Measurements from ENCODE around the gene NYNRIN.

The NYNRIN gene

DNA sequence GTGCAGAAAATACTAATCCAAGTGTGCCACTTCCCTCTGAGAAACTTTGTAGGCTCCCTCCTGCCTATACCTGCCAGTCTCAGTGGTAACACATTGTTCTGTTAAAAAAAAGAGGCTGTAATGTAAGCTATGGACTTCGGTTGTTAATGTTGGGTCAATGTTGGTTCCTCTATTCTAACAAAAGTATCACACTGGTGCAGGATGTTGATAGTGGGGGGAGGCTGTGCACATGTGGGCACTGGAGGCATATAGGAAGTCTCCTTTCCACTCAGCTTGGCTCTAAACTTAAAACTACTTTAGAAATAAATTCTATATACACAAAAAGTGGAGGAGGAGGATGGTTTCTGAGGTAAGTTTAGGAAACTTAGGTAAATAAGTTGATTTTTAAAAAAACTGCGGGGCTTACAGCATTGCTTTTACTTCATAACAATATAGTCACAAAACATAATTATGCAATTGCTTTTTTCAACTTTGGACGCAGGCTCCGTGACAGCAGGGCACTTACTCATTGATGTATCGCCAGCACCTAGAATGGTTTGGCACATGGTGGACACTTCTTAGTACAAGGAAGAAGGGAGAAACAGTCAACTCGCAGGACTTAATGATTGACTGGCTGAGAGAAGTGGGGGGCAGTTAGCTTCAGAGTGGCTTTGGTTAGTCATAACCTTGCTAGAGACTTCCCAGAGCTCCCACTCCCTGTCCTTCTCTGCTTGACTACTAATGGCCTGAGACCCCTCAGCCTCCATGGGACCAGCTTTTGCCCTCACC is 7.9 kb upstream of the NYNRIN start:
- no peak for DNase-seq (ENCODE audit: low read depth in 3 of 3, low spot score in 1 of 3)

DNA sequence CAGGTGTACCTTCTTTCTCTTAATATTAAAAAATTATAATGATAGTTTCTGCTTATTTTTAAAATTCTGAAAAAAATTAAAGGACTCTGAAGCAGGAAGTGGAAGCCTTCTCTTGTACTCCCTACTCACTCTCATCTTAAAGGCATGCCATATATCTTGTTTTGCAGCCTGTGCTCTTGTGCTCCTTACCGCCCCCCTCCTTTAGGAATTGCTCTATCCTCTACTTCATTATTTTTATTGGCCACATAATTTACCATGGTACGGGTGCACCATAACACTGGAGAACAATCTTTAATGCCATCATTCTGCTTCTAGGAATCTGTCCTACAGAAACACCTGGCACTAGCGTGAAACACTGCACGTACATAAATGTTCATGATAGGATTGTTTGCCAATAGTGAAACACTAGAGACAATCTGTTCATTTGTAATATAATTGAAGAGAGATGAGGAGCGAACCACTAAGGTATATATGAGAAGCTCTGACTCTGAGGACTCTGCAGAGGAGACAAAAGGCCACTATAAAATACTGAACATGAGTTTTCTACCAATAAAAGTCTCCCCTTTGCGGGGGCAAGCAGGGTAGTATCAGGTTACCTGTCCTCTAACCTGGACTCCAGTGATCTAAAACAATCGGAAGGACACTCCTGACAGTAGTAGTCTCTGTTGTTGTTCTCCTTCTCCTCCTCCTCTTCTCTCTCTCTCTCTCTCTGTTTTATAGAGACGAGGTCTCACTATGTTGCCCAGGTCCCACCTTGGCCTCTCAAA is 6.3 kb upstream of the NYNRIN start:
- no peak for DNase-seq (ENCODE audit: low read depth in 3 of 3, low spot score in 1 of 3)

DNA sequence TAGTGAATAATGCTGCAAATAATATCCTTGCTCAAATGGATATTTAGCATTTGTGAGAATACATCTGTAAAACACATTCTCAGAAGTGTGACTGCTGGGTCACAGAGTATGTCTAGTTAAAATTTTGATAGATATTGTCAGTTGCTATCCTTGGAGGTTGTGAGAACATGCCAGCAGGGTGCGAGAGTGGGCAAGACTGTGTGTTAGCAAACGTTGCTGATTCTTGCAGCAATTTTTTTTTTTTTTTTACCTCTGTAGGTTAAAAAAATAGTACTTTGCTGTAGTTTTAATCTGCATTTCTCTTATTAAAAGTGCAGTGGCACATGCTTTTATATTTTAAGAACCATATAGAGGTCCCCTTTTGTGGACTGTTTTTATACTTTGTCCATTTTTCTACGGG is 4.5 kb upstream of the NYNRIN start:
- no peak for DNase-seq (ENCODE audit: low read depth in 3 of 3, low spot score in 1 of 3)

DNA sequence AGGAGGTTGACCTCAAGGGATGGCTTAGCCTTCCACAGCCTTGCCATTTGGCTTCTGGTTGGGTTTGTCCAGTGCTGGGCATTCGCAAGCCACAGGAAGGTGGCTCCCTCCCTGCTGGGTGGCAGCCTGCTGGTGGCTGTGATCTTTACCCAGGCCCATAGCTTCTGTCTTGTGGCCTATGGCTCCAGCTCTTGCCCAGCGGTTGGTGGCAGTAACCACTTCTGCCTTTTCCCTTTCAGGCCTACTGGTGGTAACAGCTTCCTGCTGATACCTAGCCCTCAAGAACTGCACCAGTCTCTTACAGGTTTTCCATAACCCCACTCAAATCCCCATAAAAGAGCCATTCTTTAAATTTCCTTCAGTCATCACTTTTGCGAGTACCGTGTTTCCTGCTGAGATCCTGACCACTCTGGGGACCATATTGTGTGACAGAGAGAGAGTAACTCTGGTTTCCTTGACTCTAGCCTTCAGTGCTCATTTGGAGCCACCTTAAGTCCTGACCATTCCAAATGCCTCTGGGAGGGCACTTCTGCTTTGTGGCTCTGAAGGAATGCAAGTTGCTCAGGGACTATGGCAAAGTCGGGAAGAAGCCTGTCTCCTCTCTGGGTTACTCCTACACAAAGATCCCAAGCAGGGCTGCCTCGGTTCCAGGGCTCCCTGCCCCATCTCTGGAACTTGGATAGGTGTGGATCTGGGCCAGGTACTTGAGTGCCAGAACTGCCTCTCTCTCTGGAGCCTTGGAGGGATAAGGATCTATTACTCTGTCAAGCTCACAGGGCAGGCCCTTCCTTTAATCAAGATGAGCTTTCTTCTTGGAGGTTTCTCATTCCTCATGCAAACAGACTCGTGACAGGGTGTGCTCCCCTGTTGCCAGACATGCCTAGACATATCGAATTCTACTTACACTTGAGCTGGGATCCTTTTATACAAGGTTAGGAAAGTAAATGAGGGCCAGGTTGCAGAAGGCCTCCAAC is 2.9 kb upstream of the NYNRIN start:
- no peak for DNase-seq (ENCODE audit: low read depth in 3 of 3, low spot score in 1 of 3)

DNA sequence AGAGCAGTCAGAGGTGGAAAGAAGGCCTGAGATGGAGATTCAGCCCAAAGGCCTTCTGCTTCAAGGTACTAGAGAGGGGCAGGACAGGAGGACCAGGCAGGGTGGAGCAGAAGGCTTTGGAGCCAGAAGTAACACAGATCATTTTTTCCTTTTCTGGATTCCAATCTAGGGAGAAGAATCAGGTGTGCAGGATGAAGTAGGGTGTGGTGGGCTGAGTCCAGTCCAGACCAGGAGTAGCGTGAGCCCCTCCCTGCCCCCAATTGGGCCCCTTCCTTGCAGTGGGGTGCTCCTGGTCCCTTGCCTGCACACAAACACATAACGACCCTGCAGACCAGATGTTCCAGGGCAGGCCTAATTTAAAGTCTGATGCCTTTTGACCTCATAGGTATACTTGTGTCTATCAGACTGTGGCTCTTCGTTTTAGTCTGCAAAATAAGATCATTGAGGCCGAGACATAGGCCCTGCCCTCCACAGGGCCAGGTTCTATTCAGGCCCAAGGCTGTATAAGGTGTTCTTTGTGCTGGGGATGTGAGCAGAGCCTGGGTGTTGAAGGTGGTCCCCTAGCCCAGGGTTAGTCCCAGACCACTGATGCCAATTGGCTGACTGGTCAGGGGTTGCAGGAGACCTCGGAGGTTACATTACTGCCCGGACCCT is 1.0 kb upstream of the NYNRIN start:
- no peak for DNase-seq (ENCODE audit: low read depth in 3 of 3, low spot score in 1 of 3)

DNA sequence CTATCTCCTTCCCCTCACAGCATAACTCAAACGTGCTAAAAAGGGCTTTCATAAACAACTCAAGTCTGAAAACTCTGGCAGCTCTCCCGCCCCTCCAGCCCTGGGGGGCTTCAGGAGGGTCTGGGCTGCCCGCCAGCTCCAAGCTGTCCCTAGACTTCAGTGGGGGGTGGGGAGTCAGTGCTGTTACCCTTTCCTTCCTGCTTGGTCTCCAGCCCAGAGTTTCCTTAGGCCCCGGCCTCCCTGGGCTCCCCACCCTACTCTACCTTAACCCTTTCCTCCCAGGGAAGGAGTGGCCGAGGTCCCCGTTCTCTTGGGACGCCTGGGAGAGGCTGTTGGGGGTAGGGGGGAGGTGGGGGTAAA is 530 bp upstream of the NYNRIN start:
- no peak for DNase-seq (ENCODE audit: low read depth in 3 of 3, low spot score in 1 of 3)

DNA sequence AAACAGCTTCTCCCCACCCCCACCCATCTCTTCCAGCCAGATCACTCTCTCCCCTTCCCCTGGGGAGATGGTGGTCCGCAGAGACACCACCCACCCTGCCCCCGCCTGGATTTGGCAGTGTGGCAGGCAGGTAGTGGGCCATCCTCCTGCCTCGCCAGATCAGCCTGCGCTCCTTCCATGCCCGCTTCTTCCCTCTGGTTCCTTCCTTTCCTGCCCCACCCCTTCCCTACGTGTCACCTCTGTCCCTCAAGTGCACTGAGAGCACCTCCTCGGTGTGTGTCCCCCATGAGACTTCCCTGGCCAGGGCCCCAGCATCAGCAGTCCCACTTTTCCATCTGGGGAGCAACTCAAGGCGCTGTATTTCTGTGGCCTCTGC is 632 bp downstream of the NYNRIN start:
- DNase-seq (ENCODE audit: low read depth in 3 of 3, low spot score in 1 of 3), result no peak

DNA sequence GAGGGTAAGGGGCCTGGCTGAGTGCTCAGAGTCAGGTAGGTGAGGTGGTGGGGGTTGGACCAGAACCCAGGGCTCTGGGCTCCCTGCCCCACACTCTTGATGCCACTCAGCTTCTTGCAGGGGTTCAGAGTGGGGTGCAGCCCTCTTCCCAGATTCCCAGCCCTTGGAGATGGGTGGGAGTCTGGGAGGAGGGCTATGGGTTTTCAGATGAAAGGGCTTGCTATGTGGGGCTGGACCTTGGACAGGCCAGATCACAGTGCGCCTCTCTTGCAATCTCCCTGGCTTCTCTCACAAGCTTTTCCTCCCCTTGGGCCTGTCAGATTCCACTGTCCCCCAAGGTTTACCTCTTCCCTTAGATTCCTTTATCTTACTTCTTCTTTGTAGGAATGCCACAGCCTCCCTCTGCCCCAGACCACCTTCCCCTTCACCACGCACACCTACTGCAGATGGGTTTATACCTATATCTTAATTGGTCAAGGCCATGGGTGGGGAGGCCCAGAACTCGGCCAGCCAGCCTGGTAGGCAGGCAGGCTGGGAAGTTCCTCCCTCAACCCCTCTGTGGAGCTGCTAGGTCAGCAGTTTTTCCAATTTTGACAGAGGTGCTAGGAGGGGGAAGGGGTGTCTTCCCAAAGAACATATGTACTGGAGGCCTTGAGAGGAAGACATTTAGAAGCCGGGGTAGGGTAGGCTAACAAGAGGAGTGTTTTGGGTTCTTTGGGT is 1.4 kb downstream of the NYNRIN start:
- DNase-seq (ENCODE audit: low read depth in 3 of 3, low spot score in 1 of 3), result no peak

DNA sequence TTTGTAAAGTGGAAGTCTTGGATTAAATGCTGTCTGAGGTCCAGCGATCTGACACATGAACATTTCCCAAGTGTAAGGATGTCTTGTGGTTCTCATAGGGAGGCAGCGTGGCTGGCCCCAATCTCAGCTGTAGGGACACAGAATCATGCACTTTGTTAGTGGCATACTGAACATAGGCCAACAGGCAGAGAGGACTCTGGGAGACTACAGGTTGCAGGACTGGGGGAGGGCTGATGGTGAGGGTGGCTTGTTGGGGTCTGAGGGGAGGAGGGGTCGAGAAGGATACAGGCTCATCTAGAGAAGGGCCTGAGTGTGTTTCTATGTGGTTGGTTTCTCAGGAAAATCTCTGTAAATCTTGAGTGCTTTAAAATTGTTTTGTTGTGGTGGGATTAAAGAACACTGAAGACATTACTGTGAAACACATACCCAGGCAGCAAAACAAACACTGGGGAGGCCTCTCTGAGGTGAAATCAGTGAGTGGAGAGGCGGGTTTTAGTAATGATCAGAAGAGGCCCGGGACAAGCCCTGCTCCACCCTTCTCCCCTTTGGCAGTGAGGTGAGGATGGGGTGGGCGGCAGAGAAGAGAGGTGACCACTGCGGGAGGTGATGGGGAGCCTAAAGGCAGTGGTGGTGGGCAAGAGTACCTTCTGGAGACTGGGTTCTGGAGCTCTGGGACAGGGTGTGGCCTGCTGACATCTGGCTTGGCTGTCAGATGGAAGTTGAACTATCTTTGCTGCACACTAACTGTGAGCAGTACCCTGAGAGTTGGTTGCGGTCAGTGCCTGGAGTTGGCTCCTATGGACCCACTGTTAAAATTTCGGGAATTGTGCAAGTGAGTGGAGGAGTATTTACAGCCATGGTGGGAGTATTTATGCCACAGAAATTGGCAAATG is 3.3 kb downstream of the NYNRIN start:
- no peak for DNase-seq (ENCODE audit: low read depth in 3 of 3, low spot score in 1 of 3)

DNA sequence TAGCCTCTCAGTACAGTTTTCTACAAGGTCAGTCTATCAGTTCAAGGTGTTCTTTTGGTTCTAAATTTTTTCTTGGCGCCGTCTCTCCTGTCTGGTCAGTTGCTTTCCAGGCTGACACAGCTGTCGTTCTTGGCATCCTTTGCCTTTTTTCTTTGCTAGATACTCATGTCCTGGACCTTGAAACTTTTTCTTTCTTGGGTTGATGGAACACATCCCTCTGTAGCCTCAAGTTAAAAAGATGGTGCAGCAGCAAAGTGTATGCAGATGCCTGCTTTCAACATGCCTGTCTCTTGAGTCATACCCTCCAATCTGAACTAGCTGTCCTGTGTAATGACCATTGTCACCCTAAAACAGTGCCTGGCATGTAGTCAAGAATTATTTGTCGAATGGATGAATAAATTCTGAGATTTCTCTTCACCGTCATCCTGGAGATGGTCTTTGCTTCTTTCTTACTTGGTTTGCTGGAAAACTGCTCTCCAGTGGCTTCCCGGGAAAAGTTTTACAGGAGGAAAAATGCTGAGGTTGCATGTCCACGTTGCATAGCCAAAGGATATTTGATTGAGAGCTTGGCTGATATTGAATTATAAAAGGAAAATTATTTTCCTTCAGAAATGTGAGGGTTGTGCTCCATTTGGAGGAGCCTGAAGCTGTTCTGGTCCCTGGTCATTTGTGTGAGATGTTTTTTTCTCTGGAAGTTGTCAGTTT is 4.6 kb downstream of the NYNRIN start:
- no peak for DNase-seq (ENCODE audit: low read depth in 3 of 3, low spot score in 1 of 3)

DNA sequence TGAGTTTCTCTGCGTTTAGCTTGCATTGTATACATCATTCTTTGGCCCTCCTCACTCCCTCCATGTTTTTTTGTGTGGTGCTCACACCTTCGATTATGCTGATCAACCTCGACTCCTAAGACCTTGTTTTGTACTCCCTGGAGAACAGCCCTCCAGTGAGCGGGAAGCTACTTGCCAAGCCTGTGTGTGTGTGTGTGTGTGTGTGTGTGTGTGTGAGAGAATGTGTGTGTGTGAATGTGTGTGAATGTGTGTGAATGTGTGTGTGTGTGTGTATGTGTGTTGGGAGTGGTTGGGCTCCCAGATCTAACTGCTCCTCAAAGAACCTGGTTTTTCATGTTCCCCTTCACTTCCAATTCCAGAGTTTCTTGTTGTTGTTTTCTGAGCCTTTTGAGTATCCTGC is 6.0 kb downstream of the NYNRIN start:
- no peak for DNase-seq (ENCODE audit: low read depth in 3 of 3, low spot score in 1 of 3)

DNA sequence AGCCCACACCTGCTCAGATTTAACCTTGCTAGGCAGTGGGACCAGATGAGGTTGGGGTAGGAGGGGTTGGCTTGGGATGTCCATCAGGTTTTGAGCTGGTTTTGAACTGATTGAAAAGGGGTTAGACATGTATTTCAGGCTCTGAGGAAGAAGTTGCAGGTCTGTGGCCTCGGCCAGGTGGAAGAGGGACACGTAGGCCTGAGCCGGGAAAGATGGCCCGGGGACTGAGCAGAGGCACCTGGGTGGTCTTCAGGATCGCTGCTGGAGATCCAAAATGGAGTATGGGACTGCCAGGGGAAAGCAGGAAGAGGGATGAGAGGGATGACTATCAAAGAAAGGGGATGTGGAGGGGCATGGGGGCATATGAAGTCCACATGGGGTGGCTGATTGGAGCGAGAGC is 7.6 kb downstream of the NYNRIN start:
- DNase-seq (ENCODE audit: low read depth in 3 of 3, low spot score in 1 of 3), result no peak

DNA sequence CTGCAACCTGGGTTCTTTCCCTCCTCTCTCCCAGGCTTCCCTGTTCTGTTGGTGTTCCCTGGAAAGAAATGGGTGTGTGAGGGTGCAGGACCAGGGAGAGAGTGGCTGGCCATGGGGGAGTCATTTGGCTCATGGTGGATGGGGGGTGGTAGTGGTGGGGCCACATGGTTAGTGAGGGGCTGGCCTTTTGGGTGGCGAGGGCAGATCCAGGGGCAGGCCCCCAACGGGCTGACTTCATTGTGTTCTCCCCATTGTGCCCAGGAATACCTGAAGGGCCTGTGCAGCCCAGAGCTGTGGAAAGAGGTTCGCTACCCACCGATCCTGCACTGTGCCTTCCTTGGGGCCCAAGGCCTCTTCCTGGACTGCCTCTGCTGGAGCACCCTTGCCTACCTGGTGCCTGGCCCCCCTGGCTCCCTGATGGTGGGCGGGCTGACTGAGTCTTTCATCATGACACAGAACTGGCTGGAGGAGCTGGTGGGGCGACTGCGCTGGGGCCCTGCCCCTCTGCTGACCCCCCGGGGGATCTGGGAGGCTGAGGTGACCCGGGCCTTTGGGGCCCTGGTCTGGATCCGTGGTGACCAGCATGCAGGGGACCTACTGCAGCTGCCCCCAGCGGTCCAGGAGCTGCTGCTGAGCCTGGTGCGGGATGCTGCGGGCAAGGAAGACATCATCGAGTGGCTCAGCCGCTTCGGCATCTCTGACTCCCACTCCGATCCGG is 9.0 kb downstream of the NYNRIN start:
- DNase-seq (ENCODE audit: low read depth in 3 of 3, low spot score in 1 of 3), result no peak

DNA sequence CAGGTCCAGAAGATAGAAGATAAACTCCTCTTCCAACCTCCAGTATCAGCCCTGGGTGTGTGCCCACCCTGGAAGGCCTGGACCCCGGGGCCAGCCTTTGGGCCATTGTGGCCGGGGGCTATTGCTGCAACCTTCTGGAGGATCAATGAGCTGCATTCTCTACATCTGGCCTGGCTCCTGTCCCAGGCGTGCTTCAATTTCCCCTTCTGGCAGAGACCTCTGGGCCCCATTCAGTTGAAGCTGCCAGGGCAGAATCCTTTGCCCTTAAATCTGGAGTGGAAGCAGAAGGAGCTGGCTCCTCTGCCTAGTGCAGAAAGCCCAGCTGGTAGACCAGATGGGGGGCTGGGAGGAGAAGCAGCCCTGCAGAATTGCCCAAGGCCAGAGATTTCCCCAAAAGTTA is 10.0 kb downstream of the NYNRIN start:
- DNase-seq (ENCODE audit: low read depth in 3 of 3, low spot score in 1 of 3), result no peak

DNA sequence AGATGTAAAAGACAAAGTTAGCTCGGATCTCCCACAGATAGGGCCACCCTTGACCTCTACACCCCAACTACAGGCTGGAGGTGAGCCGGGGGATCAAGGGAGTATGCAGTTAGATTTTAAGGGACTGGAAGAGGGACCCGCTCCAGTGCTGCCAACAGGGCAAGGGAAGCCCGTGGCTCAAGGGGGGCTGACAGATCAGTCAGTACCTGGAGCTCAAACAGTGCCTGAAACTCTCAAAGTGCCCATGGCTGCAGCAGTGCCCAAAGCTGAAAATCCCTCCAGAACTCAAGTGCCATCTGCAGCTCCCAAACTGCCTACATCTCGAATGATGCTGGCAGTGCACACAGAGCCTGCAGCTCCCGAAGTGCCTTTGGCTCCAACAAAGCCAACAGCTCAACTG is 10.4 kb downstream of the NYNRIN start:
- no peak for DNase-seq (ENCODE audit: low read depth in 3 of 3, low spot score in 1 of 3)

DNA sequence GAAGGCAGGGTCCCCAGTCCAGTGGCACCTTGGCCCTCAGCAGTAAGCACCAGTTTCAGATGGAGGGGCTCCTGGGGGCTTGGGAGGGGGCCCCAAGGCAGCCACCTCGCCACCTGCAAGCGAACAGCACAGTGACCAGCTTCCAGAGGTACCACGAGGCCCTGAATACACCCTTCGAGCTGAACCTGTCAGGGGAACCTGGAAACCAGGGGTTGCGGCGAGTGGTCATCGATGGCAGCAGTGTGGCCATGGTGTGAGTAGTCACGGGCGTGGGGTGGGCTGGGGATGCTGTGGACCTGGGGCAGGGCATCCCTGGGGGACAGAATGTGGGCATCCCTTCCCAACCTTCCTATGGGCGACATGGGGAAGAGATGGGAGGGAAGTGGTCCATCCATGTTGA is 11.2 kb downstream of the NYNRIN start:
- no peak for DNase-seq (ENCODE audit: low read depth in 3 of 3, low spot score in 1 of 3)

DNA sequence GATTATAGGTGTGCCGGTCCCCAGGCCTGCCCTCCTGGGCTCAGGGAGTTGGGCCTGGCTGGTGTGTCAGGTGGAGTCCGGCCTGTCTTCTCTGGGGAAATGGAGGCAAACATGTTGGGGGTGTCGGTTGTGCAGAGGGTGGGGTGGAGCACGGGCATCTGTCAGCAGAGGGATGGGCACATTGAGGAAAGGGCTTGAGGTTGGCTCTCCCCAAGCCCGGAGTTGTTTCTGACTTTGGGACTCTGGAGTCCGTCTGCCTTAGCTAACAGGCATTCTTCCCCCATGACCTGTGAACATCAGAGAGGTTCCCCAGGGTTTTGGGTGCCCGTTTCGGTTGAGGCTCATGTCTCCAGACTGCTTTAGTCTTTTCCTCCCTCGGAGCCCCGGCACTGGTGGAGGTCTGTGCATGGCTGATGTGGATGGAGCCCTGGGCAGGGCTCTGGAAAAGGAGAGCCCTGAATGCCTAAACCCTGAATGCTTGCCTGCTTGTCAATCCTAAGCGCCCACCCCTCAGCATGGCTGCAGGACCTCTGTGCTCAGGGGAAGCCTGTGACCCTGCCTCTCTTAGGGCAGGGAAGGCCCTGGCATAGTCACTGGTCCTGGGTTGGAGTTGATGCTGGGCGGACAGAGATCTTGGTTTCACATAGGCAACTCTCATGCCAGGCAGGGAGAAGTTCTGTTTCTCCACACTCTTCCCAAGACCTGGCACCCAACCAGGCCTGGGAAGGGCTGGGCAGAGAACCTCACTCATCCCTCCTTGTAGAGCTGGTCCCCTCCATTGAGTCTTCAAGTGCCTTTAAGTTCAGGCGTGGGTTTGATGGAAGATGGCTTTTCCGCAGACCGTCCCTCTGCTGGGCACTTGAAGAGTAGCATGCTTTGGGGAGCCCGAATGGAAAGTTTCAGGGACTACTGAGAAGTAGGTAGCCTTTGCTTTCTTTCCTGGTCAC is 12.9 kb downstream of the NYNRIN start:
- DNase-seq (ENCODE audit: low read depth in 3 of 3, low spot score in 1 of 3), result no peak

Measured in stimulated activated CD4-positive, alpha-beta T cell treated with anti-CD3 and anti-CD28 coated beads, TNF-alpha, amount 100 ng/mL, for 1 hour (primary cell).